GM18951 (cell line): ENCODE data around the gene GAGE10.
"Not testable (repeated sequence)": the region's sequence is repeated elsewhere in the genome, so short reads cannot be mapped to it uniquely, and the experiment has no call there.

ENCODE experiments used
- POLR2A ChIP-seq: IDR thresholded peaks from 4 replicates; pipeline ENCODE4 v1.6.1; 2011; ENCODE audit warnings: mild to moderate bottlenecking; ENCODE audit not compliant: insufficient read length, insufficient read depth; ENCODE audit errors: extremely low read depth
- in situ Hi-C: fragments of 300-500 bp; cut with MboI; formaldehyde crosslinking; loops from one replicate; pipeline ENCODE4 v1.12.0; 2022; ENCODE audit warnings: low sequenced_read_pairs, mixed read lengths, inconsistent platforms; ENCODE audit not compliant: unreplicated experiment

GAGE10 gene

DNA sequence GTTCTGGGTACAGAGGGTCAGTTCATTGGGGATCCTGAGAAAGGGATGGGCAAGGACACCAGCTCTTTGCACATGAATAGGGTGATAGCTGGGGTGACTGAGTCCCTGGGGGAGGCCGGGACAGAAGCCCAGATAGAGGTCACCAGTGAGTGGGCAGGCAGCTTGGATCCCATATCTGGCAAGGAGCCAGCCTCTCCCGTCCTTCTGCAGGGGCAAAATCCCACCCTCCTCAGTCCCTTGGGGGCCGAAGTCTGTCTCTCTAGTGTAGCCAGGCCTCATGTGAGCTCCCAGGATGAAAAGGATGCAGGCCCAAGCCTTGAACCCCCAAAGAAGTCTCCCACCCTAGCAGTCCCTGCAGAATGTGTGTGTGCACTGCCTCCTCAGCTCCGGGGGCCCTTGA lies 16.9 kb upstream of the GAGE10 start:
- no peak for TF ChIP-seq POLR2A
- in situ Hi-C loops: no loop called here

DNA sequence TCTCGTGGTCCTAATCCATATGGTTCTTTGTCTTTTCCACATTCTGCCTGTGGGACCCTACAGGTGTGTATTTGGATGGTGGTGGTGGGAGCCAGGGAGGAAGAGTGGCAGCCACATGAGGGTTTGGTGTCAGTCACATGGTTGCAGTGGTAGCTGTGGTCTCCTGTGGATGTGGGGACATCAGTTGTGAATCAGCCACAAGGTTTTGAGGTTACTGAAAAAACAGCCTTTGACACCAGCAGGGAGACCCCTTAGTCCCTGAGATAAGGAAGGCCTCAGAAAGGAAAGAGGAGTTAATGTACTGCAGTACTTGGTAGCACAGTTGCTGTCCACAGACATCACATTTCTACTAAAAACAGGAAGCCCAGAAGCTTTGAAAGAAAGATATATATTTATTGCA lies 15.8 kb upstream of the GAGE10 start:
- in situ Hi-C loops: no loop called here
- no peak for TF ChIP-seq POLR2A

DNA sequence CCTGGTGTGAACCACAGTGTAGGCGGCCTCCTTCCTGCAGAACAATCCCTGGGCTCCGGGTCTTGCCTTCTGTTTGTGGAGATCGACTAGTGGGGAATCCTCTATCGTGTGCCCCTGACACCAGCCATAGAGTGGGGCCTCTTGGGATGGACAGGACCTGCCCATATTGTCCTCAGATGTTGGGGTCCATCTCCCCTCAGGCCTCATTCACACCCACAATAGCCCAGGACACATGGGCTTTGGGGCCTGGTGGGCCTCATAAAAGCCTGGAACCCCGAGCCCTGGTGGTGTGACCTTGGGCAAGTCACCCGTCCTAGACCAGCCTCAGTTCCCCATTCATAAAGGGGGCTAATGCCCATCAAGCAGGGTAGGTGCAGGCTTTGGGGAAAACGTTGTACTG lies 13.2 kb upstream of the GAGE10 start:
- no peak for TF ChIP-seq POLR2A
- in situ Hi-C loops: no loop called here

DNA sequence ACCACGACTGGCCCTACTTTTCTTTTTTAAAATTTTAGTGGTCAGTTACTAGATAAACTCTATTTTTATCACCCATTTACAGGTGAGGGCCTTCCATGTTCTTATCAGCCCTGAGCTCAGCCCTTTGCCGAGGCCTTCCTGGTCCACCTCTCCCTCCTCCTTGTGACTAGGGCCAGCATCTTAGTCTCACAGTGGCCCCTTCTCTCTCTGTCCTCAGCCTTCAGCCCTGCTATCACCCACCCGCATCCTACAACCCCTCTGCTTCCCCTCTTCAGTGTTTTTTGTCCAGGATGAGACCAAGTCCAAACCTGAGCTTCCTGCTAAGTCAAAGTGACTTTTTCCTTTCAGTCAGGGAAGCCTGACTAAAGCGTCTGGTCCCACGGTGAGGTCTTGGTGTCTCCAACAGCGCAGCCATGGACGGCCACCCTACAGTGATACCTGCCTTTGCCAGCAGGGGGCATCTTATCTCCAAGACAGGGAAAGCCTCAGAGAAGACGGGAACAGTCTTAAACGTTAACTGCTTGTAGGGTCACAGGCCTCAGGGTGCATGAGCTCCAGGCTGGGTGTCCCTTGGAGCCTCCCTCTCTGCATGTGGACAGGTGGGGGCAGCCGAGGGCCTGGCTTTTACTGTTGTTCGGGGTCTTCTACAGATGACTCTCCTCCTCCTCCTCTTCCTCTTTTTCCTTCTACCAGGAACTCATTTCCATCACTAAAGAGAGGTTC lies 11.7 kb upstream of the GAGE10 start:
- no peak for TF ChIP-seq POLR2A
- in situ Hi-C loops: no loop called here

DNA sequence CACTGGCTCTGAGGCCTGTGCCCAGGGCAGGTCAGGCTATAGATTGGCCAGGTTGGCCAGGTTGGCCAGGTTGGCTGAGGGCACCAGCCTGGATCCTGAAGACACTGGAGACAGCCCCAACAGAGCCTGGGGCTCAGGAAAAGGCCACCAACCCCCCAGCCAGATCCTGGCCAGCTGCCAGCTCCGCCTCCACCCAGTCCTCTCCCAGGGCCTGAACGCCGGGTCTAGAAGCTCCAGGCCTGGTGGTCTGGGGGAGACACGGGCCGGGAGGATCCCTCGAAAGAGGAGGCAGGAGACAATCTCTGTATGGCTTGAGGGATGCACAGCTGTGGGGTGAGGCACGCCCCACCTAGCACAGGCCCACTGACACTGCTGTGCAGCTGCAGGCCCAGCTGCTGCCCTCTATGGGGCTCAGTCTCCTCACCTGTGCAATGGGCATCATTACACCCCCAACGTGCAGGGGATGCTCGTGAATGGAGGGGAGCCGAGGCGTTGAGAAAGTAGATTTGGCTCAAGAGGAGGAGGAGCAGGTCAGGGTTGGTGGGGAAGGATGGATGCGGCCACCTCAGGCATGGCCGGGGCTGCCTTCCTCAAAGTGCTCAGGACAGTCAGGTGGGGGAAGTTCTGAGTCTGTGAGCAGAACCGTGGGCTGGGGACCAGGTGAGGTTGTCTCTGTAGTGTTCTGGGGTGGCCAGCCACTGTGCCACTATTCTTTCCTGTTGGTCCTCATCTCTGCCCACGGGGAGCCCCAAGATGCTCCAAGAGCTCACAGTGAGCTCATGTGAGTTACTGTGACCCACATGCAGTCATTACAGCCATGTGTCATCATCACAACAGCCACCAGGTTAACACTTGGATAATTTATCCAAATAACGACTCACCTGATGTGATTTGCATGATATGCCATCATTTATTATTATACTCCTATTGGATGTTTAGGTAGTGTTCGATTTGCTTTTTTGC lies 10.8 kb upstream of the GAGE10 start:
- in situ Hi-C loops: no loop called here
- TF ChIP-seq POLR2A: no peak

DNA sequence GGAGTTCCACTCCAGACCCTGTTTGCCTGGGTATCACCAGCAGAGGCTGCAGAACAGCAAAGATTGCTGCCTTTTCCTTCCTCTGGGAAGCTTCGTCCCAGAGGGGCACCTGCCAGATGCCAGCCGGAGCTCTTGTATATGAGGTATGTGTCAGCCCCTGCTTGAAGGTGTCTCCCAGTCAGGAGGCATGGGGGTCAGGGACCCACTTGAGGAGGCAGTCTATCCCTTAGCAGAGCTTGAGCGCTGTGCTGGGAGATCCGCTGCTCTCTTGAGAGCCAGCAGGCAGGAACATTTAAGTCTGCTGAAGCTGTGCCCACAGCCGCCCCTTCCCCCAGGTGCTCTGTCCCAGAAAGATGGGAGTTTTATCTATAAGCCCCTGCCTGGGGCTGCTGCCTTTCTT lies 4.2 kb upstream of the GAGE10 start:
- in situ Hi-C loops: not testable (repeated sequence)

DNA sequence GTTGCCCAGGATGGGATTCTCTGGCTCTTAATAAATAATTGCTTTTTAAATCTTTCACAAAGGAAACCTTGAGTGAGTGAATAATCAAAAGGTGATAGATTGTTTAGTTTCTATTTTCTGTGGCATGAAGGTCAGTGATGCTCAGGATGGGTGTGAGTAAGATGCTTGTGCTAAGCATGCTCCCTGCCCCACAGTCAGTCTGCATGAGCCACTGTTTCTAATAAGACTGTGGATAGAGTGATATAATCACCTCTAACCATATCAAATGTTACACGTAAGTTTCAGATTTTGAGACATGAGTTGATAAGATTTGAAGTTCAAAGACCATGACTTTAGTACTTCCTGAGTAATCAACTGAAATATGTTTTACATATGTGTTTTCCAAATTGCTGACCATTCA lies 2.7 kb upstream of the GAGE10 start:
- TF ChIP-seq POLR2A: no peak
- in situ Hi-C loops: loop anchor here (25.0 kb wide), 1 partner anchor 262 kb away; the partner anchor contains the start of genes GAGE12E, GAGE12F and GAGE12G

DNA sequence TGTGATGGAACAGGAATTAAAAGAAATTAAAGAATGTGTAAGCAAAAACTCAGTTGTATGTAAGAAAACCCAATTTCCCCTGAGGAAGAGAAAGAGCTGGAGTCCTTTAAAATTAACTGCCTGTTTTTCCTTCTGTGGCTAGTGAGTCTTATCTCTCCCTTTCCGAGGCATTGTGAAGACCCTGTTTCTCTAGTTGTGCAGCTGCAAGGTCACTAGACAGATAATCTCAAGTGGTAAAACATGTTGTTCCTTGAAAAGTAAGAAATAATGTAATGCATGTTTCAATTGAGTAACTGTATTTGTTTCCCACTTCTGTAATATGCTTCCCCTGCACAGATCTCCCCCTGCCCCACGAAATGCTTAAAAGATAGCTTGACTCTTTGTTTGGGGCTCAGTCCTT lies 4.3 kb downstream of the GAGE10 start:
- in situ Hi-C loops: loop anchor here (25.0 kb wide), 1 partner anchor 255 kb away; the partner anchor contains the start of genes GAGE12E, GAGE12F and GAGE12G

DNA sequence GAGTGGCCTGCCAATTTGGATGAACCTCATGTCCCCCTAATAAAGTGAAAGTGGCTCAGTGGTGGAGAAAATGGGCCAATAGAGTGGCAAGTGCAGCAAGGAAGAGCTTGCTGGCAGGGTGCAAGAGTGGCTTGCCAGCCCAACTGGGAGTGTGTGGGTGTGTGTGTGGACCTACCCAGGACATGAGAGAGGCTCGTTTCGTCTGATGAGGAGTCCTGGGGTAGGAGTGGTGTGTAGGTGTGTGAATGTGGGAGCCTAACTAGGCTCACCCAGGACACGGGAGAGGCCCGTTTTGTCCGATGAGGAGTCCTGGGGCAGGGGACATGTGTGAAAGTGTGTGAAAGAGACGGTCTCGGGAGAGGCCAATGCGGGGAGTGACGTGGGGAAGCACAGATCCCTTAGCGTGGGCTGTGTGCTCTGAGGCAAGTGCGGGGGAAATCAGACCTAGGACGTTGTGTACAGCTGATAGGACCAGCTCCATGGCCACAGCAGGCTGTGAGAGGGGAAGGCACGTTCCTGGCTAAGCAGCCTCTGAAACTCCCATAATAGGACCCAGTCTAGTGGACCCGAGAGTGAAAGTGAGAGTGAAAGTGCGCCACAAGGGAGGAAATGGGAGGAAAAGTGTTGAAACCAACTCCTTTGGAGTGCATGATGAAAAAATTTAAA lies 5.3 kb downstream of the GAGE10 start:
- in situ Hi-C loops: loop anchor here (25.0 kb wide), 1 partner anchor 254 kb away; the partner anchor contains the start of genes GAGE12E, GAGE12F and GAGE12G
- TF ChIP-seq POLR2A: no peak

DNA sequence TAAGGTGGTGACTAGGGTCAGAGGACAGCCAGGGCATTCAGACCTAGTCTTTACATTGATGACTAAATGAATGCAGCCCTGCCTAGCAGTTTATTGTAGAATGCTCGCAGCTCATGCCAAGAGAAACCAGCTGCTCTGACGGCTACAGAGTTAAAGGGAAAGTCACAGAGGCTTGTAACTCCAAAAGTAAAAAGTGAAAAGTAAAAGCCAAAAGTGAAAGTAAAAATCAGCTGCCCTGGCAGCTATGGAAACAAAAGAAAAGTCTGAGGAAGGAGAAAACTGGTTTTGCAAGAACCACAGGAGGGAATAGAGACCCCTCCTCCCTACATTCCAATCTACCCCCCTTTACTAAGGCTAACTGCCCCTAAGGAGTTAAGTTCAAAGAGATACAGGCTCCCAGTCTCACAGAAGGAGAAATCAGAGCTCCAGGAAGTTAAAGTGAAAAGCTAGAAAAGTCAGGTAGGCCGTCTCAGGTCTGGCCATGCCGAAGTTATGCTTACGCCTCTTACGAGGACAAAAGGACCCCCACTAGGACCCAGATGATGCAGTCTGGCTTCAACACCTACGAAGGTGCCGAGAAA lies 6.0 kb downstream of the GAGE10 start:
- no peak for TF ChIP-seq POLR2A
- in situ Hi-C loops: loop anchor here (25.0 kb wide), 1 partner anchor 253 kb away; the partner anchor contains the start of genes GAGE12E, GAGE12F and GAGE12G

DNA sequence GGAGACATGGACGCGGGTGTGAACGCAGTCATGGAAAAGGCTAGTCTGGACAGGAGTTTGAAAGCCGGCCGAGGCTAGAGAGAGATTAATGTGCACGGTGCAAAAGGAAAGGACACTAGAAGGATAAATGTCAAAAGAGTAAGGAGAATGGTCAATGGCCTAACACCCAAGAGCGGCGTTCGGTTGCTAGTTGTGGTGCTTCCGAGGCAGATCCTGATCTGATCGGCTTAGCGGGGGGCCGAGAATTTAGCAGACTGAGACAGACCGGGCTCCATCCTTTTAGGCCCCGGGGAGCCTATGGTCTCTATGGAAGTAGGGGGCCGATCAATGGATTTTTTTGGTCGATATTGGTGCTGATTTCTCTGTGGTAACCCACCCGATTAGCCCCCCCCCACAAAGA lies 6.9 kb downstream of the GAGE10 start:
- no peak for TF ChIP-seq POLR2A
- in situ Hi-C loops: loop anchor here (25.0 kb wide), 1 partner anchor 252 kb away; the partner anchor contains the start of genes GAGE12E, GAGE12F and GAGE12G

DNA sequence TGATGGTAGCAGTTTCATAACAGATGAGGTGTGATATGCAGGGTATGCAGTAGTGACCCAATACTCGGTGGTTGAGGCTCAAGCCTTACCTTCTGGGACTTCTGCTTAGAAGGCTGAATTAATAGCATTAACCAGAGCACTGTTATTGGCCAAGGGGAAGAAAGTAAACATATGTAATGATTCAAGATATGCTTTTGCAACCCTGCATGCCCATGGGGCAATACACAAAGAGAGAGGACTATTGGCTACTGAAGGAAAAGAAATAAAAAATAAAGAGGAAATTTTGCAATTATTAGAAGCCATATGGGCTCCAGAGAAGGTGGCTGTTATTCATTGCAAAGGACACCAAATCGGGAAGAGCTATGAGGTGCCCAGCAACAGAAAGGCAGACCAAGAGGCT lies 8.7 kb downstream of the GAGE10 start:
- TF ChIP-seq POLR2A: no peak
- in situ Hi-C loops: loop anchor here (25.0 kb wide), 1 partner anchor 250 kb away; the partner anchor contains the start of genes GAGE12E, GAGE12F and GAGE12G

DNA sequence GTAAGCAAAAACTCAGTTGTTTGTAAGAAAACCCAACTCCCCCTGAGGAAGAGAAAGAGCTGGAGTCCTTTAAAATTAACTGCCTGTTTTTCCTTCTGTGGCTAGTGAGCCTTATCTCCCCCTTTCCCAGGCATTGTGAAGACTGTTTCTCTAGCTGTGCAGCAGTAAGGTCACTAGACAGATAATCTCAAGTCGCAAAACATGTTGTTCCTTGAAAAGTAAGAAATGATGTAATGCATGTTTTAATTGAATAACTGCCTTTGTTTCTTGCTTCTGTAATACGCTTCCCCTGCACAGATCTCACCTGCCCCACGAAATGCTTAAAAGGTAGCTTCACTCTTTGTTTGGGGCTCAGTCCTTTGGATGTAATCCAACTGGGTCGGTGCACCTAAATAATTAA lies 12.6 kb downstream of the GAGE10 start:
- no peak for TF ChIP-seq POLR2A
- in situ Hi-C loops: loop anchor here (25.0 kb wide), 1 partner anchor 246 kb away; the partner anchor contains the start of genes GAGE12E, GAGE12F and GAGE12G

DNA sequence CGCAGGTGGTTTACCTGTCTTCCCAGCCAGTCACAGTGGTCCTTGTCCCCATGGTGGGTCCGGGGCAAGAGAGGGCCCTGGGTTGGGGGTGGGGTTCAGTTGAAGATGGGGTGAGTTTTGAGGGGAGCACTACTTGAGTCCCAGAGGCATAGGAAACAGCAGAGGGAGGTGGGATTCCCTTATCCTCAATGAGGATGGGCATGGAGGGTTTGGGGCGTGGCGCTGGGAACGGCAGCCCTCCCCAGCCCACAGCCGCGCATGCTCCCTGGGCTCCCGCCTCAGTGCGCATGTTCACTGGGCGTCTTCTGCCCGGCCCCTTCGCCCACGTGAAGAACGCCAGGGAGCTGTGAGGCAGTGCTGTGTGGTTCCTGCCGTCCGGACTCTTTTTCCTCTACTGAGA lies 18.3 kb downstream of the GAGE10 start, which contains the start of gene GAGE12J:
Gene GAGE12J, plus strand, starts transcription at position 301 of the 400 bp plus-strand sequence. CDS start 1,157 bp downstream, outside the sequence.
- in situ Hi-C loops: loop anchor here (25.0 kb wide), 1 partner anchor 241 kb away; the partner anchor contains the start of genes GAGE12E, GAGE12F and GAGE12G

DNA sequence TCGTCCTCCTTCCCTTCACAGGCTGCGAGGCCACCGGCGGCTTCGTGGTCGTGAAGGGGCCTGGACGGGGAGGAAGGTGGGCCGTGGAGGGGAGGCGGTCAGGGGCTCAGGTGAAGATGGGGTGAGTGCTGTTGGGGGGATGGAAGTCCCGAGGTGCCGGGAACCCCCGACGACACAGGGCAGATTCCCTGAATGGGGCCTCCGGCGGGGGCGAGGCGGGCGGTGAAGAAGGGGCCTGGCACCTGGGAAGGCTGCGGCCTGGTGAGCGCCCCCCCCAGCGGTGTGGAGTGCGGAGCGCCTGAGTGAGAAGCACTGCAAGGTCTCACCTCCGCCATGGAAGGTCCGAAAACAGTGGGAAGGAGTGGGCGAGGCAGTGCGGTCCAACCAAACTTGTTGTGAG lies 18.8 kb downstream of the GAGE10 start:
- in situ Hi-C loops: loop anchor here (25.0 kb wide), 1 partner anchor 240 kb away; the partner anchor contains the start of genes GAGE12E, GAGE12F and GAGE12G

DNA sequence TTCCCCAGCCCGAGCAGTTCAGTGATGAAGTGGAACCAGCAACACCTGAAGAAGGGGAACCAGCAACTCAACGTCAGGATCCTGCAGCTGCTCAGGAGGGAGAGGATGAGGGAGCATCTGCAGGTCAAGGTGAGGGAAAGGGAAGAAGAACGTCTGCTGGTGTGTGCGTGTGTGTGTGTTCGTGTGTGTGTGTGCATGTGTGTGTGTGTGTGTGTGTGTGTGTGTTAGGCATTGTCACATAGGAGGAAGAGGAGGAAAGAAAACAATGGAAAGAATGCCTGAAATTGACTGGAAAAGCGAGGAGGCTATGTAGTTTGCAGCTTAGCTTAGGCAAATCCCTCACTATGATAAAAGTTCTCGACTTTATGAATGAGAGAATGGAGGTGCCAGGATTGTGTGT lies 20.3 kb downstream of the GAGE10 start:
- in situ Hi-C loops: loop anchor here (25.0 kb wide), 1 partner anchor 239 kb away; the partner anchor contains the start of genes GAGE12E, GAGE12F and GAGE12G

DNA sequence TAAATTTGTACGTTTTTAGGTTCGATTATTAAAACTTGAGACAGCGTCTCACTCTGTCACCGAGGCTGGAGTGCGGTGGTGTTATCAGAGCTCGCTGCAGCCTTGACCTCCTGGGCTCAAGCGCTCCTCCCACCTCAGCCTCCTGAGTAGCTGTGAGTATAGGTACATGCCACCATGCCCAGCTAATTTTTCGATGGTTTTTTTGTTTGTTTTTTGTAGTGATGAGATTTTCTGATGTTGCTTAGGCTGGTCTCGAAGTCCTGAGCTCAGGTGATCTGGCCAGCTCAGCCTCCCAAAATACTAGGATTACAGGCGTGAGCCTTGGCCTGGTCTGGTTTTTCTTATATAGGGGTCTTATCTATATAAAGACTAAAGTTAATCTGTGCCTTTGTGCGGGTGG lies 27.0 kb downstream of the GAGE10 start:
- in situ Hi-C loops: loop anchor here (25.0 kb wide), 1 partner anchor 307 kb away; no protein-coding TSS in a partner anchor

DNA sequence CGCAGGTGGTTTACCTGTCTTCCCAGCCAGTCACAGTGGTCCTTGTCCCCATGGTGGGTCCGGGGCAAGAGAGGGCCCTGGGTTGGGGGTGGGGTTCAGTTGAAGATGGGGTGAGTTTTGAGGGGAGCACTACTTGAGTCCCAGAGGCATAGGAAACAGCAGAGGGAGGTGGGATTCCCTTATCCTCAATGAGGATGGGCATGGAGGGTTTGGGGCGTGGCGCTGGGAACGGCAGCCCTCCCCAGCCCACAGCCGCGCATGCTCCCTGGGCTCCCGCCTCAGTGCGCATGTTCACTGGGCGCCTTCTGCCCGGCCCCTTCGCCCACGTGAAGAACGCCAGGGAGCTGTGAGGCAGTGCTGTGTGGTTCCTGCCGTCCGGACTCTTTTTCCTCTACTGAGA lies 27.8 kb downstream of the GAGE10 start, which contains the start of gene GAGE13:
Gene GAGE13, plus strand, starts transcription at position 301 of the 400 bp plus-strand sequence. CDS start 1,156 bp downstream, outside the sequence.
- in situ Hi-C loops: loop anchor here (25.0 kb wide), 1 partner anchor 306 kb away; no protein-coding TSS in a partner anchor
